Activated CD4-positive, alpha-beta T cell treated with anti-CD3 and anti-CD28 coated beads for 48 hours (primary cell): ENCODE measurements around the gene CHERP.
A peak's percentile ranks its signal among the peaks of the same experiment; 100 is the strongest.

Experiments used
- DNase-seq: peaks from one replicate; pipeline ENCODE4 v3.0.0-alpha.2; 2020

Gene CHERP

DNA sequence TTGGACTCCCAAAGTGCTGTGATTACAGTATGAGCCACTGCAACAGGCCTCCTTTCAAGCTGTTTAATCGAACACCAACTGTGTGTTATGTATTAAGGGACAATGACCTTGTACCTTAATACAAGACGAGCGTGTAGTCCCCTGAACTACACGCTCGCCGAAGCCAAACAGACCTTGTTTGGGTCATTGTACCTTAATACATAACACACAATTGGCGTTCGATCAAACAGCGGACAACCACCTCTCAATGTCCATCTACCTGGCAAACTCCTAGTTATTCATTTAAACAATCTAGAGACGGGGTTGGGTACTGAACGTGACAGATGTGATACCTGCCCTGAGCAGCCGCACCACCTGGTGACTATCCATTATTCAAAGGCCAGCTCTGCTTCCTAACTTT lies 1.3 kb downstream of the CHERP start:
- DNase-seq = no peak

DNA sequence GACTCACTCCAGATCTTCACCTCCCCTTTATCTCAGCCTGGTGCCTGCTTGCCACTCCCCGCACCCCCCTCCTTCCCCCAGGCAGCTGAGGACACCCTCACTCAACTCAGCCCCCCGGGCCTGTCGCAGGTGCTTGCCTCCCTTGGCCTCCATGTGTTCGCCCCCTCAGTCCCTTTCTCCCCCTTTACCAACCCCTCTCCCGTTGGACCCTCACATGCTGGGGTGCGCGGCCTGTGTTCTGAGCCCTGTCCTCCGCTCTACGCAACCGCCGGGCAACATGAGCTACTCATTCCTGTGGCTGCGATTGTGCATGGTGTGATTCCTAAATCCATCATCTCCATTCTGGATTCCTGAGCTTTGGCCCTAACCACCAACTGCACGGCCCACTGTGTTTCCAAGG lies 5.1 kb downstream of the CHERP start:
- DNase-seq = no peak

DNA sequence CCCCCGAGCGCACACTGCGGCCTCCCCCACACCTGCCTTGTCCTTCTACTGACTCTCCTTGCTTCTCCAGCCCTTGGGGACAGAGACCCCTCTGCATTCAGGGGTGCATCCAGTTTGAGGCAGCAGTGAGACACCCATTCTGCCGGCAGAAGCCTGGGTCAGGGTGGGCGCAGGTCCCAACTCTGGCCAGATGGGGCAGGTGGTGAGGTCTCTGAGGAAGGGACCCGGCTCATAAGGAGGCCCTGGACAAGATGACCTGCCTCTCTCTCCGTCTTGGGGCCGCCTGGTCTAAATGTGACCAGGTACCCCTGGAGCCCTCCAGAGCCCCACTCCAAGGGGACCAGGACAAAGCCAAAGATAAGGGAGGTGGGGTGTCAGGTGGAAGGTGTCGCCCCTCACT lies 6.1 kb downstream of the CHERP start:
- DNase-seq = no peak

DNA sequence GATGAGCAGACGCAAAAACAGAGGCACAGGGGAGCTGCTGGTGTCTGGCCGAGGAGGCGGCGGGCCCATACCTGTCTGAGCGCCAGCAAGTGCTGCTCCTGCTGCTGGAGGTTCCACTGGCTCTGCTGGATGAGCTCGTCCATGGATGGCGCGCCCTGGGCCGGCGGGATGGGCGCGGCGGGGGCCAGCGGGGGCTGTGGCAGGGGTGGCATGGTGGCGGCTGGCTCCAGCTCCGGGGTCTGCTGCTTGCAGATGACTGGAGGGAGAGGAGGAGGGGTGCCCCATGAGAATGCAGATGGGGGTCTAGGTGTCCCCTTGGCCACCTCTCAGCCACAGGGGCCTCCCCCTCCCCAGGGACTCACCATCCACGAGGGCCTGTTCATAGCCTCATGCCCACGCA lies 6.9 kb downstream of the CHERP start:
- no peak for DNase-seq

DNA sequence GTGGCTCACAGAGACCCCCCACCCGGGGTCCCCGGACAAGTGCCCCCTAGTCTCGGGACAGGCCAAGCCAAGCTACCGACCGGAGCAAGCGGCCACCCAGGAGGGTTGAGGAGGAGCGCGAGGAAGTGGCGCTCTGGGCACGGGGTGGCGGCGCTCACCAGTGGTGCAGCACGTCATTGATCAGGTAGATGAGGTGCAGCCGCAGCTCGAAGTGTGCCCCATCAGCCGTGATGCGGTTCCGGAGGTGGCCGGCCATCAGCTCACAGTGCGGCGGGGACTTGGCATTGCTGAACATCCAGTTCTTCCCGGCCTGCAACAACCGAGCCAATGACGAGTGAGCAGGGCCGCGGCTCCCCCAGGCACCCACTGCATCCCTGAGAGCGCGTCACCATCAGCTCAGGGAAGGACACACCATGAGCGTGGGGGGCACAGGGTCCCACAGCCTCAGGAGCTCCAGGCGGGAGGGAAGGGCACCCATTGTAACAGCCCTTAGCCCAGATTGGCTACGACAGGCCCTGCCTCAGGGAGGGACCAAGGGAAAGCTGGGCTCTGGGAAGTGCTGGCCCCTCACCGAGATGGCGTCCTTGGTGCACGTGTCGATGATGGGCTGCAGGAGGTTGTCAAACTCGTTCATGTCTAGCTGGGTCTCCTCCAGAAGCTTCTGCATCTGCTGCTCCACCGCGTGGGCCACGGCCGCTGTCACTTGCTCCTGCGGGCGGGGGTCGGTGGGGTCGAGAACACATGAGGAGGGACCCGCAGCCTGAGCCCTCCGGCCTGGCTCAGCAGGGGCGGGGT lies 9.6 kb downstream of the CHERP start:
- no peak for DNase-seq

DNA sequence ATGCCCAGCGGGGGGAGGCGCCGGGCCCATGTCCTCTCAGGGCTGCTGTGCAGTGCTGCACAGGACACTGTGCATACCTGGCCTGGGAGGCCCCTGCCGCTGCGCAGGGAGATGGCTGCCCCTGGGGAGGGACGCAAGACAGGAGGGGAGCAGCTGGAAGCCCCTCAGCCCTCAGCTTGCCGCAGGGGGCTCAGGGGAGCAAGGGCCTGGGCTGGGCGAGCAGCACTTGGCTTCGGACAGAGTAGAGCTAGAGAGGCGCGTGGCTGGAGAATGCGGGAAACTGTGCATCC lies 10.9 kb downstream of the CHERP start:
- no peak for DNase-seq

DNA sequence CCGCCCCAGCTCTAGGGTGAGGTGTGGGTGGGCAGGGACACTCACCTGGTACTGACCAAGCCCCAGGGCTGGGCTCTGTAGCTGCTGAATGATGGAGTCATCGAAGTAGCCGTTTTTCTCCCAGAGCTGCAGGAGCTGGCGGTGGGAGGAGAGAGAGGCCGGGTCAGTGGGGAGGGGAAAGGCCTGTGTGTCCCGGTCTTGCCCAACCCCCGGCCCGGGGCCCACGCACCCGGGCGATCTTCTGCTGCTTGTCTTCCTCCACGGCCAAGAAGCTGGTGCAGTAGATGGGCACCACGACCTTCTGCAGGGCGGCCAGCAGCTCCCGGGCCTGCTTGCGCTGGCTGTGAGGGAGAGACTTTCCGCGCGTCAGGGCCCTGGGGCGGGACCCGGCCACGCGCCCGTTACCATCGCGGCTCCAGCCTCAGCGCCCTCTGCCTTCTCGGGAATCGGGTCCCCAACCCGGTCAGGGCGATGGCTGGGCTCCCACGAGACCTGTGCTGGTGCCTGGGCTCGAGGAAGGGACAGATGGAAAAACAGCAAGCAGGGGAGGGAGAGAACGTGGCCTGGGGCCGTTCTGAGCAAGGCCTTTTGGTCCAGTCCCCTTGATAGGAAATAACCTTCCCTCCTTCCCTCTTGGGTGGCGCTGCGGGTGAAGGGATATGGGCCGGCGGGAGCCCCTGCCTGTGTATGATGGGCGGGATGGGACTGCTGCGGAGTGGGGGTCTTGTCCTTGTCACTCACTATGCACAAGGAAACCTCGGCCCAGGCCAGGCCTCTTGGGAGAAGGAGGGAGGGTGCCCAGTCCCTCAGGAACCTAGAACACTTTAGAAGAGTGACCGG lies 11.5 kb downstream of the CHERP start:
- DNase-seq = no peak

DNA sequence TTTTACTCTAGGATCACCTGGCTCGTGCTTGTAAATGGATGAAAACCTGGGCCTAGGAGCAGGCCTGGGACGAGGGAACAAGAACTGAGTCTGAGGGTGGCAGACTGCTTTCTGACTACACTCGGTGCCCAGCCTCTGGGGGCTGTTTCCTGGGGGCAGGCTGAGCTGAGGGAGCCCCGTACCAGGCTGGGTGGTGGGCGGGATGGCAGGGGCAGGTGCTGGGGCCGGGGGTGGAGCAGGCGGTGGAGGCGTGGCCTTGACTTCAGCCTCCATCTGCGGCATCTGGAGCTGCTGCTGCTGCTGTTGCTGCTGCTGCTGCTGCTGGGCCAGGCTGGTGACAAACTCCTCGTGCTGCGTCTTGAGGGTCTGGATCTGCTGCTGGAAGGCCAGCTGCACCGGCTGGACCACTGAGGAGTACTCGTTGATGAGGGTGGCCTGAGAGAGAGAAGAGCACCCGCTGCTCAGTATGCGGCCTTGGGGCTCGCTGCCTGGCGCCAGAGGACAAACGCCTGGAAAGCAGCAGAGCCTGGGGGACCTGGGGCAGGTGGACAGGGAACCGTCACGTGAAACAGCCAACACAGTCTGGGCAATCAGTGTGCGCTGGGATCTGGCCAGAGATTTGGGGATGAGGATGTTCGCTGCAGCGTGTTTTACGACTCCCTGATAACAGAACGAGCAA lies 12.6 kb downstream of the CHERP start:
- DNase-seq = no peak

DNA sequence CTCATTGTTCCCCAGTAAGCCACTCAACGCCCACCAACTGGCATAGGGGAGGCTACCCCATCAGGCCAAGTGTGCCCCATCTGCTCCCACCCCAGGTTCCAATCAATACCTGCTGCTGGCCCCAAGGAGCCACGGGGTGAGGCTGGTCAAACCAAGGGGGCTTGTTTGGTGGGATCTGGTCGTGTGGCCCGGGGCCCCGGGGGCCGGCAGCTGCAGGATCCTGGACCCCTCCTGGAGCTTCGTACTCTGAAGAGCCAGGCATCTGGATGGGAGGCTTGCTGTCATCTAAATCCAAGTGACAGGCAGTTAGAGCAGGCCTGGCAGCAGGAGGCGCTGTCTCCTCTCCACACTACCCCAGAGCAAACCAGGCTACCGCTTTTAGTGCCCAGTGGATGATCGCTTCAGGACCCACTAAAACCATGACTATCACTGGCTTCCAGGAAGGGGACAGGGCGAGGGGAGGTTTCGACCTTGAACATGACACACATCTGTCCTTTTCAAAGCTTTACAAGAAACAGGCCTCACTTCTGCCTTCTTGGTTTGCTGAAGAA lies 14.2 kb downstream of the CHERP start:
- DNase-seq = peak; percentile 57

DNA sequence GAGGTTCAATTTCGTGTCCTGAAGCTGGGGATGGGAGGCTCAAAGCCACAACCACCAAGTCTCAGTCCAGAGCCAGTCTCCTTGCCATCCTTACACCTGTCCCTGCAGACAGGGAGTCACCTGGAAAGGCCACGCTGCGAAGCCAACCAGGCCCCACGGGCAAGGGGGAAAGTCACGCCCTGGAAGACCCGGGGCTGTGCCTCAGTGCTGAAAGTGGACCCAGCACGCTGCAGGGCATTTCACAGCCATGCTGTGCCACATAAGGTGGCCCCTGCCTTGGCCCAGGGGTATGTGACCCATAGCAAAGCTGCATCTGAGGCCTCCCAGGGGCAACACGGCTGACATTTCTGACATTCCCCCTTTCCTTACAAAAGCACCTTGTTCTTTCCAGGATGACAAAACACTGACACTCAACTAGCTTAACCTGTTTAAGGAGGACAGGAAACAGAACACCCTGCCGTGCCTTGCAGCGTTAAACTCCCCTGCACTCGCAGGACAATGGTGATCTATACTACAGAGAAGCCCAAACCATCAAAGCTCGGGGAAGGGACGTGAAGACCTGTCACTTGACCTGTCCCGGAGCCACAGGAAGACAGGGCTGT lies 14.8 kb downstream of the CHERP start:
- no peak for DNase-seq

DNA sequence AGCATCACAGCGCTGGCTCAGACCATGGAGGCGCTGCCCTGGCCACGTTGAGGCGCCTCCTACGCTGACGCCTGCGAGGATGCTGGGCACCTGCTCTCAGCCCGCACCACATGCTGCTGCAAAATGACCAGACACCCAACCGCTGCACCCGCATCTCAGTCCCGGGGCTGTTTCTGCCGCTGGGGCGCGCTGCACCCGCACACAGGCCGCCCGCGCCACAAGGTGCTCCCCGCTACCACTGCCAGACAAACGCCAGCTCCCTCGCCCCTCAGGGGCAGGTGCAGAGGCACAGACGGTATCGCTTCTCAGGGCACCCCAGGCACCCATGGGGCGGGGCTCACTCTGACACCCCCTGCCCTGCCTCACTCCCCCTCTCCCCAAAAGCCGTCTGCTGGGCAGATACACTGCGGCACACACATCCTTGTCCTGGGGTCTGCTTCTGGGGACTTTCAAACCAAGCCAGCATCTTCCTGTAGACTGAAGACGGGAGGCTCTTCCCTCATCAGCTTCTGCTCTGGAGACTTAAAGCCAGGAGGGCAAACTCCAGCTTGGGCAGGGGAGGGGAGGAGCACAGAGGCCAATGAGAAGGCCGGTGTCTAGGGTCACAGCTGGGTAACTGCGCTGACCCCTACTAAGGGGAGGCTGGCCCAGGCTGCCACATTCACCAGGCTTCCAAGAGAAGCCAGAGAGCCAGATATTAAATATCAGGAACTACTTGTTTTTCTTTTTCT lies 16.3 kb downstream of the CHERP start:
- no peak for DNase-seq

DNA sequence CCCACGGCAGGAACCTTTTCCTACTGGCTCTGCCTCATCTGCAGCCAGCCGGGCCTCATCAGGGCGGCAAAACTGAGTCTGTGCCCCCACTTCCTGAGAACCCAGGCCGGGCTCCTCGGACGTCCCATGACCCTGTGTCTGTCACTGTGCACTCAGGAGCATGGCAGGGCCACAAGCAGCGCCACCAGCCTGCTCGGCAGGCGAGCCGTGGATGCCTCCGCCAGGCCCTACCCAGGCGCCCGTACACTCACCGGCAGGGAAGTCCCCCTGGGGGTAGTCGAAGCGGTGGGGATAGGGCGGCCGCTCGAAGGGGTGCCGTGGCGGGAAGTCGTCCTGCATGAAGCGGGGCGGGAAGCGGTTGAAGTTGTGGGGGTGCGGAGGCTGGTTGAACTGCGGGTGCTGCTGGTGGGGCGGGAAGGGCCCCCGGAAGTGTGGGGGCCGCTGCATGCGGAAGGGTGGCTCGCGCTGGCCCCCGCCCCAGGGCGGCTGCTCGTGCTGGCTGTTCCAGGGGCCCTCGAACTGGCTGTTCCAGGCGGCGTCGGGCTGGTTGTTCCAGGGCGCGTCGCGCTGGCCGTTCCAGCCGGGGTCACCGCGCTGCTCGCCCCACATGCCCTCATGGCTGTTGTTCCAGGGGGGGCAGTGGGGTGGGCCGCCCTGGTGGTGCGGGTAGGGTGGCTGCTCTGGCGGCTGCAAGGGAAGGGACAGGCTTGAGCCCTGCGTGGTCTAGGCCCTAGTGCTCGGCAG lies 17.1 kb downstream of the CHERP start:
- no peak for DNase-seq

DNA sequence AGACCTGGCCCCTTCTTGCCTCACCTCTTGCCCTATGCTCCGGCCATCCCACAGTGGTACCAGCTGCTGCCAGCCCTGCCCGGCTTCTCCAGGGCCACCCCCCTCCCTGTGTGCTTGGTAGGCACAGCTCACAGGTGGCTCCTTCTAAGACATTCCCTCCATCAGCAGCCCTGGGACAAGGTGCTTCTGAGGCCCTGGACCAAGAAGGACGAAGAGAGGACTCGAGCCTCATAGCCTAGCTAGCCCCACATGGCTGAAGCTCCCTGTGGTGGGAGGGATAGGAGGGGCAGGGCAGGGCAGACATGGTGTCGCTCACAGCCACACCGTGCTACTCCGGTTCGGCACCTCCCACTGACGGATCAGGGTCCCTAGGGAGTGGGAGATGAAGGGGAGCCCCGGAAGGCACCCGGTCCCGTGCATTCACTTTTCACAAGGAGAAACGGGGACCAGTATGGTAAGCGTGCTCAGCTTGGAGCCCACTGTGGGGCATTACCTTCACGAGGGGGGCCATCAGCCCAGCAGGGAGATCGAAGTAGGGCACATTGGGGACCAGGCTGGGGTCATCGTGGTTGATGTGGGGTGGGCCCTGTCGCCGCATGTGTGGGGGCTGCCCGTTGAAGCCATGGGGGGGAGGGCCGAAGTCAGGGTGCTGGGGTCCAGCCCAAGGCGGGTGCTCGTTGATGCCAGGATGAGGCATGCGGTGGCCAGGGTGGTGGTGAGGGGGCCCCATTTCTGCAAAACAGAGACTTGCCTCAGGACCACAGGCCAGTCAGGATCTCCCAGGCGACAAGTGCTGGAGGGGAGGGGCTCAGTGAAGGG lies 19.5 kb downstream of the CHERP start:
- no peak for DNase-seq

DNA sequence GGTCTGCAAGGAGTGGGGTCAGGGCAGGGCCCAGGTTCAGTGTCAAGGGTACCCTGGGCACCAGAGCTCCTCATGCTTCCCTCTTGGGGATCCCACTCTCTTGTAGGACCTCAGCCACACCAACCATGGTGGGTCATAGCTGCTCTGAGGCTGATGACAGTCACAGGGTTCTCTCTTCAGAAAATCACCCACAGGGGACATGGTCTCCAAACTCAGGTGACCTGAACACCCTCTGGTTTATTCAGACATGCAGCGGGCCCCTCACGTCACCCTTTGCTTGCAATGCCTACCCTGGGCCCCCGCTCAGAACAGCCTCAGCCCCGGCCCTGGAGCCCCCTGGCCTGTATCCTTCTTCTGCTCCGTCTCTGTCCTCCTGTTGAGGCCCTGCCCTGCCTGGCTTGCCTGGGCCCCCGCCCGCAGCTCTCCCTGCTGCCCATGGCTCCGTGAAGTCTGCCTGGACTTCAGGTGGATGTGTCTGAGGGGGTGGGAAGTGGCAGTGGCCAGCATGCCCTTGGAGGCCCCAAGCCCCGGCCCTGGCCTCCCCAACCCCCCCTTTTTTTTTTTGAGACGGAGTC lies 20.4 kb downstream of the CHERP start:
- DNase-seq = no peak

DNA sequence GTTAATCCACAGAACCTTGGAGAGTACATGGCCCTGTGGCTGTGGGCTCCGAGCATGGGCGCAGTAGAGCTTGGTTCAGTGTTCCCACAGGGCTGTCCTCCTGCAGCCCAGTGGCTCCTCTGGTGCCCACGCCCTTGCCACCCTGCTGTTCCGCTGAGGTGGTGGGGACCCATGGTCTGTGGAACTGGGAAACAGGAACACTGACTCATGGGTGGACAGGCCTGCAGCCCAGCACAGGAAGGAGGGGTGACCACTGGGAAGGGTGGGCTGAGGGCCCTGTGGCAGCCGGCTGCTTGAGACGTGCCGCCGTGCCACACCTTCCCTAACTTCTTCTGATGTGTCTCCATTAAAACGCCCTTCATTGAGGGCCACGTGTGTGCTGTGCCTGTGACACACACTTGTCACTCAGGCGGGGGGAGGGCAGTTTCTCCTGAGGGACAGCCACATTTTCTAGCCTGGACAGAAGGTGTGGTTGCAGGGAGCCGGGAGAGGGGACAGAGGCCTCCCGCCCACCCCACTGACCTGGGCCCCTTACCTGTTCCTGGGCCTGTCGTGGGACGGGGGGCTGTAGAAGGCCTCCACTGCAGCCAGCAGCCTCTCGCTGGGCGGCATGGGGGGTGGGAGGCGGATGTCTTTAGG lies 21.1 kb downstream of the CHERP start:
- no peak for DNase-seq

DNA sequence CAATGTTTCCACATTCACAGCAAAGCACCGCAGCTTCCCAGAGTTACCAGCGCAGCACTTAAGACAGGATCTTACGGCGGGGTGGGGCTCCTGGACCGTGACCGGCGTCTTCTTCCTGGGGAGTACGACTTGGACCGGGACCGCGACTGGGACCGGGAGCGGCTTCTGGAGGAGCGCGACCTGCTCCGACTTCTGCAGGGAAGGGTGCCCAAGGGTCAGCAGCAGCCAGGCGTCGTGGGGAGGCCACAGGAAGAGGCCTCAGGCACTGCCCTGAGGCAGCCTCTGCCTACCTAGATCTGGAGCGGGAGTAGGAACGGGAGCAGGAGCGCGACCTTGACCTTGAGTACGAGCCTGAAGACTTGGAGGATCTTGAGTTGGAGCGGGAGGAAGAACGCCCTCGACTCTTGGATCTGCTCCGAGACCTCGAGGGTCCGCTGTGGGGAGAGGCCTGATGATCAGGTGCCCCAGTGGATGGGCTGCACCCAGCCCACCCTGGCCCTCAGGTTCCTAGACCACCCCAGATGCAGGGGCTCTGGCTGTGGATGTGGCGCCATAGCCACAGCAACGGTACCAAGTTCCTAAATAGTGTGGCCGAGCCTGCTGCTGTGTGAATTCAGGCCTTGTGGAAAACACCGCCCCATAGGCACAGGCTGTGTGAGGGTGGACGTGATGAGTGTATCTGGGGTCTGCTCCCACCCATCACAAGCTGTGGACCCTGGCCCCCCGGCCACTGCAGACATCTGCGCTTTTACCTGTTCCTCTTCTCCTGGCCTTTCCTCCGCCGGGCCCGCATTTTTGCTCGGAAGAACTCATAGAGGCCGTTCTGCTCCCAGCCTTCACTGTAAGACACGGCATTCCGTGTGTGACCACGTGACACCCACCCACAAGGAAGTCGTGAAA lies 21.9 kb downstream of the CHERP start:
- DNase-seq = no peak

DNA sequence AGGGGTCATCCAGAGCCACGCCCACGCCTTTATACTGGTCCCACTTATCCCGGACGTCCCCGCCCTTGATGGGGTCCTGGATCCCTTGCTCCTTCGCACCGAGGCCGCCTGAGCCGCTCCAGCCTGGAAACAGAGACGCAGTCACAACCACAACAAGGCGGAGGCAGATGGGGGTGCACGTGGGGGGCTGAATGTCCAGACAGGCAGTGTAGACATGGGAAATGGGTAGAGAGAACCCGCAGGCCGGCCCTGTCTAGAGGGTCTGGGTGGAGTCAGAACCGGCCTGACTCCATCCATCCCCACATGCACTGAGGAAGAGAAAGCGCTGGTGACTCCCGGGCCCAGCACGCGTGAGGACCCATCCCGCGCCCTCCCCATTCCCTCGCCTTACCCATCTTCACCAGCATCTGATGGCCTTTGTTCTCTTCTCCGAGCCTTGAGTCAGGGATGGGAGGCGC lies 23.0 kb downstream of the CHERP start:
- DNase-seq = no peak

DNA sequence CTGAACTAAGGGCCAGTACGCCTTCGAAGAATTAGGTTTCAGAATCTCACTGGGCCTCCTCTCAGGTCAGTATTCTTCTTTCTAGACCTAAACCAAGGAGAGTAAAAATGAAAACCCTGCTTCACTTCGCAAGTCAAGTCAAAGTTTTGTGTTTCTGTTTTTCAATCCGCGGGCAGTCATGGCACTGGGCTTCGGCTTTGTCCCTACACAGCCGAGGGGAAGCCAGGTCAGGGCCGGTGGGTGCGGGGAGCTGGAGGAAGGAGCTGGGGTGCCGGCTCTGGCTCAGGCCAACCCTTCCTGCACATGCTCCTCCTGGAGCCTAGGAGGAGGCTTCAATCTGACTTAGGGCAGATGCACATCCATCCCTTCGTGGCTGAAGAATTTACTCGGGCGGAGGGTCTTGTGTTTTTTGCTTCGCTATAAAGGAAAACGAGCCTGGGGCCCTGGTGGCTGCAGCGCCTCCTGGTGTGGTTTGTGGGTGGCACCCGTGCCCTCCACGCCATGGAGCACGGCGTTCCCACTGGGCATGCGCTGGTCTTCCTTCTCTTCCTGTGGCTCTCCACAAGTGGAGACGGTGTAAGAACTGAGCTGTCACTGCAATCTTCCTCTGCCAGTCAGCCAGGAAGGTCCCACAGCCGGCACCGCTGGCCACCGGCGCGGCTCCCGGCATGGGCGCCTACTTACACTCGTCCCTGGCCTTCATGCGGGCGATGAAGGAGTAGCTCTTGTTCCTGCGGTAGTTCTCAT lies 23.6 kb downstream of the CHERP start:
- DNase-seq = no peak
